Endometrial microvascular endothelial cells (primary cell): Measurements from ENCODE around the gene CCDC88A. TPM values are rescaled to one million over a fixed set of nuclear protein-coding genes. Genes with fewer than 3 reads are reported as not detected.
"Not testable (repeated sequence)": the region's sequence is repeated elsewhere in the genome, so short reads cannot be mapped to it uniquely, and the experiment has no call there.

ENCODE experiments used
- in situ Hi-C: cut with HindIII; loops from 2 replicates; pipeline ENCODE4 v1.10.0; 2017; ENCODE audit warnings: low sequenced_read_pairs, low pct_unique_long_range_greater_than_20kb; ENCODE audit errors: inconsistent ontology term
- total RNA-seq: library from RNA; depleted of rRNA; stranded (reverse); fragments of >200 nt; gene quantifications from one replicate; pipeline ENCODE4 v1.2.3, GENCODE V29; 2015; ENCODE audit errors: inconsistent ontology term

The CCDC88A gene
- total RNA-seq, 1 donor from 2014 or later = 65.6 TPM

DNA sequence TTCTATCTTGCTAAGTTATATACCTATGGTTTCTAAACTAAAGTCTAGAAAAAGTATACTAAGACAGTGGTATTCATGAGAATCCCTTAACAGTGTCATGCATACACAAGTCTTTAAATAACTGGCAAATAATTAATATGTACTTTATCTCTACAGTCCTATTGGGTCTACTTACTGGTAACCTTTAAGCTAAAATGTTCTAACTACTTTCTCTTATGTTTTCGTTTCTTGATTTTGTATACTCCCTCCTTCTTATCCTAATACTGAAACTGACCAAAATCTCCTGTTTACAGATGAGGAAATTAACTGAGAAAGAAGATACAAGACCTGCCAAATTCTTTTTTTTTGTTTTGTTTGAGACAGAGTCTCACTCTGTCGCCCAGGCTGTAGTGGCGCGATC, 74.6 kb downstream of the CCDC88A start:
- in situ Hi-C loops = no loop called here

DNA sequence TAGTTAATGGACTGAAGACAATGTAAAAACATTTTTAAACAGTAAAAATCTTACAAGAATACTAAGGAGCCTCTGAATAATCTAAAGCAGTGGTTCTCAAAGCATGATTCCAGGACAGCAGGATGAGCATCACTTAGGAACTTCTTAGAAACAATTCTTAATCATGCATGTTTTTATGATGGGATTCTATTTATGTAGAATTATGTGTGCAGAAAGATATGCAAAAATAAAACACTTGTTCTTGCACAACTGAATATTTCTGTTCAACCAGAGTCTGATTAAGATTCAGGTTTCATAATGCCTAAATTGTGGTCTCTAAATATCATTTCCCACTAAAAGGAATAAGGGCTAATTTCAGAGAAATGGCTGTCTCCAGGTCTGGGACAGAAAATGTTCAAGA, 81.4 kb downstream of the CCDC88A start:
- in situ Hi-C loops = no loop called here

DNA sequence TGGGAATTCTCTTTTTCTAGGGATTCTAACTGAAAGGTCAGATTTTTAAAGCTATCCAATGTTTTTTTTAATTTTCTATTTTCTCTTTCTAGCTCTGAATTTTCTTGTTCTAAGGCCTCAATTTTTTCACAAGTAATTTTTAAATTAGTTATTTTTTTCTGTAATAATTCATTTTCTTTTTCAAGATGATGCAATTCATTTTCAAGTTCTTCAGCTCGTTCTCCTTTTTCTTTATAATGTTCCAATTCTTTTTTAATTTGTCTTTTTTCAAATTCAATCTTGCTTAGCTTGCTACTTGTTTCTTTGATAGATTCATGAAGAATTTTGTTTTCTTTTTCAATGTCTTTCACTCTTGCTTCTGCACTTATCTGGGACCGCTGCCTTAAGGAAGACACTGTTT, 84.9 kb downstream of the CCDC88A start:
- in situ Hi-C loops = no loop called here

DNA sequence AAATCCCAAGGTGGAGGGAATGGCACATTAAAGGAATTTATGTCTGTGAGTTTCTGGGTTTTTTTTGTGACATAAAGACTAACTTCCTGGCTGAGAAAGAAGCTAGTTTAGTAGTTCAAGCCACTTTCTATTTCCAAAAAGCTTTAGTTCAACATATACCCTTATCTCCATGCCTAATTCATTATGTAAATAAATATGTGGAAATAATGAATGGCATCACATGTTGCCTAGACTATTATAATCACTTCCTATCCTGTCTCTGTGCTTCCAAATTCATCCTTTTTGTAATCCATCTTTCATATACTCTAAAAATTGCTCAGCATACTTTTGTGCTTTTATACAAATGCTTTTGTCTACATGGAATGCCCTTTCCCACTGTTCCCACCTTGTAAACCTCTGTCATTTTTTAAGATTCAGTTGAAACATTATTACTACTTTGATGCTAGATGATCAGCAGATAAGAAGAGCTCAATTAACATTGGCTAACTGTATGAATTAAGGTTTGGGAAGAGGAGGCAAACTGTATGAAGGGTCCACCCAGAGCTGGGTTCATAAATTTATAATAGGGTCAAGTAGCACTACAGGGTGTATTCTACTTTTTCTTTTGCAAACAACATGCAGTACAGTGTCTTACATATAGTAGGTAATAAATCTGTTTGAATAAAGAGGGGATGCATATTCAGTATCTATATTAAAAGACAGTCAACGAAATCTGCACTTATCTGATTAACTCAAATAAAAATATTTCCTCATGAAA, 88.9 kb downstream of the CCDC88A start:
- in situ Hi-C loops = no loop called here

DNA sequence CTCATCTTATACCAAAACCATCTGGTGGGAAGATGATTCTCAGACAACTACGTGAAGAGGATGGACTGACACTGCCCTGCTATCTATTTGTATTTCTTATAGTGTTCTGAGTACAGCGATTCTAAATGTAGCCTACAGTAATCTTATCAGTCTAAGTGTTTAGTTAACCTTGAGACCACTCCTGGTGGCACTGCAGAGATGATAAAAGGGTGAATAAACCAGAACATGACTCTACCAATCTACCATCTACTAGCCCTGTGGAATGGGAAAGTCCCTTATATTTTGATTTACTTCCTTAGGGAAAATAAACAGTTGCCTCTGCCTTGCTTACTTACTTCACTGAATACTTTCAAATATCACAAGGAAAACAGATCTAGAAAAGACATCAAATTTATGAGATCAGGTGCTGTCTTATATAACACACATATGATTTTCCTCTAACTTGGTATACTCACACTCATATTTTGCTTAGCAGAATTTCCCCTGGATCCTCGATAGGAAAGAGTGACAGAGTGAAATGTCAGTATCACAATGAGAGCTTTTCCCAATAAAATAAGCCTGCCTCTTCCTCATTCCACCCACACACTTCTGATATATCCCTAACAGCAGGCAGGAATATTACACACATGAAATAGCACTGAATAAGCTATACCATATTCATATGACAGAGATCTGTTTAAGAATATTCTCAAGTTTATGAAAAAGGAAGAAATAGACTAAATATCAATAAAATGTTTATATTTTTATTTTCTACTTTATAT, 92.0 kb downstream of the CCDC88A start:
- in situ Hi-C loops = no loop called here

DNA sequence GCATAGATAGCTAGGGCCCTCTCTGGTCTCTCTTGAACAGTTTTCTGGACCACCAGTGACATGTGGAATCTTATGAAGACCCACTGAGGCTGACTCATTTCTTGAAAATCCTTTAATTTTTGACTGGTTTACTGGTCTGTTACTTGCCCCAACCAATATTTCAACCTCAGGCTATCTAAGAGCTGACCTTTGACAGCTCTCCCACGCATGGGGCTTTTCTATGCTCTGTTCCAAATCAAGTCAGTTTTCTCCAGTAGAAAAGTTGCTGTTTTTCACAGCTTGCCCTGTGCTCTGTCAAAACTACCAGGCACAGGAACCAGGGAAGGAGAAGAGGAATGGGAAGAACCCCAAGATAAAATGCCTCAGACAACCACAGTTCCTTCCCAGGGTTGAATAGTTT, 104.7 kb downstream of the CCDC88A start:
- in situ Hi-C loops = no loop called here

DNA sequence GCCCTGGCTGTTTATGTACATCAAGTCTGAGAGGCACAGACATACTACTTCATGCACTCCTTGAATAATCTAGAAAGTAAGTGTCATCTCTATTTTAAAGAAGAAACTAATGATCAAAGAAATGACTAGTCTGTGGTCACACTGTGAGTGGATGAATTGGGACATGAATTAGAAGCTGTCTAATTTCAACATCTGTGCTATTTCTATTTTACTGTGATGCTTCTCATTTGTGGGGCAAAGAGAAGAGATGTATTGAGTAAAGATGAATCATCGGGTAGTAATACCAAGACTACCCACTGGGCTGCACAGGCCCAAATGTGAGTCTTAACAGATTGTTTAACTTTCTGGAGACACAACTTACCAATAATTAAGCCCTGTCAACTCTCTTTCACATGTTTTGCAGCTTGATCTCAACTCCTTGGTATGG, 108.2 kb downstream of the CCDC88A start:
- in situ Hi-C loops = no loop called here

DNA sequence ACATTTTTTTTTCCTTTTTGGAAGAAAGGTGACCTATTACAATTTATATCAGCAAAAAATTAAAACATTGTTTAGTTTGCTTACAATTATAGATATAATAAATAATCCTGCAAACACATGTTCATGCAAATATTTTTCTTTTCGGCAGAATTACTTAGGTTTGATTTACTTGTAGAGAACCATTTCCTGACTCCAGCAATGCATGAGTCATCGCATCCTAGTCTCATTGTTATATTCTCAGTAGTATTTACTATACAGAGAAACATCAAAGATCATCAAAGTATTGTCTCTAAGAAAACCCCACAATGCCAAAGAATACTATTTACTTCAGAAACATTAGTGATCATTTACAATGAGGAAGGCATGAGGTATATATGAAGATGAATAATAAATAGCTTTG, 110.2 kb downstream of the CCDC88A start:
- in situ Hi-C loops = no loop called here

DNA sequence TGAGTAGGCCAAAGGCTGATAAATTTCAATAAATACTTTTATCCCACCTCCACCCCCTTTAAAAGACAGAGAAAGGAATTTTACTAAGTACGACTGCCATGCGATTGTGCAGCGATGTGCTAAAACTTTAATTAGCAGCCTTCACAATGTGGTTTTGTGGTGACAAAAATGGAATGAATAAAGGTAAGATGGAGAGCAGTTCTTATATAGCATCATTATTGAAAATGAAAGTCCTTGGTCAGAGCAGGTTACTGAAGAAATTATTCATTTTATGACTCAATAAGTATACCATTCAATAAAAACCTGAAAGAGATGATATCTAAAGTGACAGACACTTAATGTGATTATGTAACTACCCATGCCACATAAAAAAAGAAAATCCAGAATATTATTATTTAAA, 117.4 kb downstream of the CCDC88A start:
- in situ Hi-C loops = no loop called here

DNA sequence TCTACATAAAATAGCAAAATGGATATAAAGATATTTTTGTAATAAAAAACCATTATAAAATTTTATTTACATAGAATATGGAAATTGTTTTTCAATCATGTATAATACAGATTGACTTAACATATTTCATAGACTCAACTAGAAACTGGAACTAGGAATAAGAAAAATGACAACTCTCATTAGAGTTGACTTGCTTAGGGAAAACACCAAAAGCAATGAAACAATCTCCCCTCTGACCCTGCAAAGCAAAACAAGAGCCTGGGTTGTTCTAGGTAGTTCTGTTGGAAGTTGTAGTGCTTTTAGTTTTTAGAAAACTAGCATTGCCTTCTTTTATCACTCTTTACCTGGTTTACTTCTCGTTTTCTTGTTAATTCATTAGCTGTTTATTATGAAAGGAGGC, 118.4 kb downstream of the CCDC88A start:
- in situ Hi-C loops = no loop called here

DNA sequence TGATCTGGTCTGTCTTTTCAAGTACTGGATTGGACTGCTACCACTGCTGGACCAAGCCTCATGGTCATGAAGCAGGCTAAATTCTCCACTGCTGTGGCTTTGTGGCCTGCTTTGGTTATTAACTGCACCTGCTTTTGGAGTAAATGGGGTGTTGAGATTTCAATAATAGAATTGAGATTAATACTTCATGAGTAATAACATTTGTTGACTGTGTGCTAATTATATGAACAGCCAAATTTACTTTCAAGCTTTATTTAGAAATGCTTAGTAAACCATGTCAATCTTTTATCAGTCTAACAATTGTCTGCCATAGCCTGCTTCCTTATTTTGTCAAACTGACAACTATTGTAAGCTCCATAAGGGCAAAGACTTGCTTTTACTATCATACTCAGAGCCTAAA, 123.3 kb downstream of the CCDC88A start:
- in situ Hi-C loops = no loop called here

DNA sequence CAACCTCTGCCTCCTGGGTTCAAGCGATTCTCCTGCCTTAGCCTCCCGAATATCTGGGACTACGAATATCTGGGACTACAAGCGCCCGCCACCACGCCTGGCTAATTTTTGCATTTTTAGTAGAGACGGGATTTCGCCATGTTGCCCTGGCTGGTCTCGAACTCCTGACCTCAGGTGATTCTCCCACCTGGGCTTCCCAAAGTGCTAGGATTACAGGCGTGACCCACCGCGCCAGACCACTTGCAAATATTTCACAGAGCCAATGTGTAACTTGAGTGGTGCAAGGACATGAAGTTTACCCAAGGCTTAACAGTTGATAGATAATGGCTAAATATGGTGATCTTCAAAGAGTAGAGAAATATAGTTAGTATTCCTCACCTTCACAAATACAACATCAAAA, 136.6 kb downstream of the CCDC88A start:
- in situ Hi-C loops = no loop called here

DNA sequence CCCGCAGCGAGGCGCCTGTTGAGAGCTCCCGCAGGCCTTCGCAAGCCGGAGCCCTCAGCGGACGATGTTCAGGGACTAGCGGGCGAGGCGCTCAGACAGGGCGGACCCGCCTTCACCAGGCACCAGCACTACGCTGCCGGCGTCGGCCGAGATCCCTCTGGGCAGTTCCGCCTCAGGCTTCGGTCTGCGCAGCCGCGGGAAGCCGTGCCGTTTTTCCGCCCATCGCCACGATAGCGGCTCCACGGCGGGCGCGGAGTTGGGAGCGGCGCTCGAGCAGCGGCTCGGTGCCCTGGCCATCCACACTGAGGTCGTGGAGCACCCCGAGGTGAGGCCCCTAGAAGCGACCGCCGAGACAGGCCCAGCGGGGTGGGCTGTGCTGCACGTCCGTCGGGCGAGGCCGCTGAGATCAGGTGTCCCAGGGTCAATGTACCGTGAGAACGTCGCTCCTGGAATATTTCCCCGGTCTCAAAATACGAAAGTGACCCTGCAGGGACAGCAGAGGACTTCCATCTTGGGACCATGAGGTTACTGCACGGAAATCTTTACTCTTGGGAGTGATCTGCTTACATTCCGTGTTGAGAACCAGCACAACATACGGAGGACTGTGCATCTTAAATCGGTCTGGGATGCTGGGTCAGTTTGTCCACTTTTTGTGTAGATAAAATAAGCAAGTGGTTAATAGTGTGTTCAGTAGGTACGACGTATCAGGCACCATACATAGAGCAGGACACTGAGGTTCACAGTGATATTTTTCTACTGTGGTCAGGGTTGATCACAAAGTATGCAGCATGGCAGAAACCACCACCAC, 137.3 kb downstream of the CCDC88A start:
- in situ Hi-C loops = no loop called here

DNA sequence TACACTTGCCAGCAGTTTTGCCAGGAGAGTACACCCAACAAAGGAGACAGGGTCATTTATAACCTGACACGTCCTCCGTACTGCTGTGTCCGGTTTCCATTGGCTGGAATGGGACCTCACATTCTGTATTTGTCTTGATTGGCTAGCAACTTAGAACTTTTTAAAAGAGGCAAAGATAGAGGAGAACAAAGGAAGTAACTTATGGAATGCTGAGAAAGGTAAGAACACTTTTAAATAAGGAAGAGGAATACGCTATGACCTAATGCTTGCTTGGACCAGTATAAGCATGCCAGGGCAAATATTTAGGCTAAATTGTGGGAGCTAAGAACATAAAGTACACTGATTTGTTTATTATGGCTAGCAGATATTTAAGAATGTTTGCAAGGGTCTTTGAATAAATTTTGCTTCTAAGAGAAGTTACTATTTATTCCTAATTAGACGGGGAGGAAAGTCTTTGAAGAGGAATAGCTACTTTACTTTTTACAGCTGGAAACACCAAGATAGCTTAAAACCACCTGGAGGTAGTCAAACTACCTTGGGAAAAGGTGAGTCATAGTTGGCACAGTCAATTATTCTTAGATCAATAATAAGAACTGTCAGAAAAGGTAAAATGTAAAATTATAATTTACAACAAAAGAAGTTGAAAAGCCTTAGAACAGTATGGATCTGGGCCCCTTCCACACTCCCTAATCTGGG, 138.7 kb downstream of the CCDC88A start:
- in situ Hi-C loops = not testable (repeated sequence)

DNA sequence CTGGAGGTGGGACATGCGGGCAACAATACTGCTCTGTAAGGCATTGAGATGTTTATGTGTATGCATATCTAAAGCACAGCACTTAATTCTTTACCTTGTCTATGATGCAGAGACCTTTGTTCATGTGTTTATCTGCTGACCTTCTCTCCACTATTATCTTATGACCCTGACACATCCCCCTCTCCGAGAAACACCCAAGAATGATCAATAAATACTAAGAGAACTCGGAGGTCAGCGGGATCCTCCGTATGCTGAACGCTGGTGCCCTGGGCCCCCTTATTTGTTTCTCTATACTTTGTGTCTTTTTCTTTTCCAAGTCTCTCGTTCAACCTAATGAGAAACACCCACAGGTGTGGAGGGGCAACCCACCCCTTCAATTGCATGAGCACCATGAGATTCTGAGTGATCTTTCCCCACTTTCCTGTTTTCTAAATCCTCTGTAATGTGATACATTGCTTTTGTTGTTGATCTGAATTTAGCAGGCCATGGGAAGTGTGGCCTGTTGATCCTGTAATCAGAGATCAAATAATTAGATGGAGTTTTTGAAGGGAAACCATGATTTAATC, 139.7 kb downstream of the CCDC88A start:
- in situ Hi-C loops = not testable (repeated sequence)

DNA sequence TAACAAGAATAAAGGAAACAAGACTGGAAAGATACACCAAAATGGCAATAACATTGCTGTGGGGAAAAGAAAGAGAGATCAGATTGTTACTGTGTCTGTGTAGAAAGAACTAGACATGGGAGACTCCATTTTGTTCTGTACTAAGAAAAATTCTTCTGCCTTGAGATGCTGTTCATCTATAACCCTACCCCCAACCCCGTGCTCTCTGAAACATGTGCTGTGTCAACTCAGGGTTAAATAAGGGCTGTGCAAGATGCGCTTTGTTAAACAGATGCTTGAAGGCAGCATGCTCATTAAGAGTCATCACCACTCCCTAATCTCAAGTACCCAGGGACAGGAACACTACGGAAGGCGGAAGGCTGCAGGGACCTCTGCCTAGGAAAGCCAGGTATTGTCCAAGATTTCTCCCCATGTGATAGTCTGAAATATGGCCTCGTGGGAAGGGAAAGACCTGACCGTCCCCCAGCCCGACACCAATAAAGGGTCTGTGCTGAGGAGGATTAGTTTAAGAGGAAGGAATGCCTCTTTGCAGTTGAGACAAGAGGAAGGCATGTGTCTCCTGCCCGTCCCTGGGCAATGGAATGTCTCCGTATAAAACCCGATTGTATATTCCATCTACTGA, 140.3 kb downstream of the CCDC88A start:
- in situ Hi-C loops = not testable (repeated sequence)

DNA sequence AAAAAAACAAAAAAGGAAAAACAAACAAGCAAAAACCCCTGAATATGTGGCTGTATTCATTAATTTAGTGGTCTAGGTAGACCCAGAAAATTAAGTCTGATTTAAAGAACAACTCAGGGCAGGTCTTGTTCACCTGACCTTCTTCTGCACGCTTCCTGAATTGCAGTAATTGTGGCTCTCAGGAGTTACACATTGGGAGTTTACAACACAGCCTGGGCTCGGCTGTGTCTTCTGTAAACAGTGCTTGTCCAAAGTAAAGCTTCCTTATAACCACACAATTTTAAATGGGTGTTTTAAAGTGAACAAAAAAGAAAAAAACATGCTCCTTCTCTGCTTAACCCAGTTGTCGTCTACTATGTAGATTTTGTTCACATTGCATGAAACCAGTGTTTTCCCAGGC, 142.3 kb downstream of the CCDC88A start:
- in situ Hi-C loops = no loop called here

DNA sequence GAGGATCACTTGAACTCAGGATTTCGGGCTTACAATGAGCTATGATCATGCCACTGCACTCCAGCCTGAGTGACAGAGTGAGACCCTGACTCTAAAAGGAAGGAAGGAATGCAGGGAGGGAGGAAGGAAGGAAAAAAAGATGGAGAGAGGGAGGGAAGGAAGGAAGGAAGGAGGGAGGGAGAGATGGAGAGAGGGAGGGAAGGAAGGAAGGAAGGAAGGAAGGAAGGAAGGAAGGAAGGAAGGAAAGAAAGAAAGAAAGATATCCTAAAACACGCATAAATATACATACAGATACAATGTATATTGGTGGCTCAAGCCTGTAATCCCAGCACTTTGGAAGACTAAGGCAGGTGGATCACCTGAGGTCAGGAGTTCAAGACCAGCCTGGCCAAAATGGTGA, 145.3 kb downstream of the CCDC88A start:
- in situ Hi-C loops = not testable (repeated sequence)
